Fibroblast of skin of left quadriceps (primary cell): ENCODE data around the gene PPP1CA.

ENCODE experiments used
- DNase-seq, 2 experiments: peaks; one replicate each; pipeline ENCODE4 v3.0.0-alpha.2; 2013; ENCODE audit warnings: low read depth in 2 of 2

Gene PPP1CA

DNA sequence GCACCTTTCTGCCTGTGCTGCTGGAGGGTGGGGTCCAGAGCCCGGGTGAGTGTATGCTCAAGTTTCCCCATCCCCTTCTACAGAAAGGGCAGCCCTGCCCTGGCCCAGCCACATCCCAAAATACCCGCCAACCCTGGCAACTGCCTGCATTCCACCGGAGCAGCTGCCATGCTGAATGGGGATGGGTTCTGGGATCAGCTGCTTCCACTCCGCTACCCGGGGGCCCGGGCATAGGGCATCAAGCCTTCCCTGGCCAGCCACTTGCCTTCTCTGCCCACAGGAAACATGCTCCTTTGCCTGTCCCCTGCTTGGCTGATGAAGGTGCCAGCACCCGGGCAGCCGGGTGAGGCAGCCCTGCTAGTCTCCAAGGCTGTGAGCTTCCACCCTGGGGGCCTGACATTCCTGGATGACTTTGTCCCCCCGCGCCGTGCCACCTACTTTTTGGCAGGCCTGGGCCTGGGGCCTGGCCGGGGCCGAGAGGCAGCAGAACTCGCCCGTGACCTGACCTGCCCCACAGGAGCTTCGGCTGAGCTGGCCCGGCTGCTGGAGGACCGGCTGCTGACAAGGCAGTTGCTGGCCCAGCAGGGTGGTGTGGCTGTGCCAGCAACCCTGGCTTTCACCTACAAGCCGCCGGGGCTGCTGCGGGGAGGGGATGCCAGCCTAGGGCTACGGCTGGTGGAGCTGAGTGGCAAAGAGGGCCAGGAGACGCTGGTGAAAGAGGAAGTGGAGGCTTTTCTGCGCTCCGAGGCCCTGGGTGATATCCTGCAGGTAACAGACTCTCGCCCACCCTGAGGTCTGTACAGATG lies 17.0 kb upstream of the PPP1CA start:
- no peak for DNase-seq

DNA sequence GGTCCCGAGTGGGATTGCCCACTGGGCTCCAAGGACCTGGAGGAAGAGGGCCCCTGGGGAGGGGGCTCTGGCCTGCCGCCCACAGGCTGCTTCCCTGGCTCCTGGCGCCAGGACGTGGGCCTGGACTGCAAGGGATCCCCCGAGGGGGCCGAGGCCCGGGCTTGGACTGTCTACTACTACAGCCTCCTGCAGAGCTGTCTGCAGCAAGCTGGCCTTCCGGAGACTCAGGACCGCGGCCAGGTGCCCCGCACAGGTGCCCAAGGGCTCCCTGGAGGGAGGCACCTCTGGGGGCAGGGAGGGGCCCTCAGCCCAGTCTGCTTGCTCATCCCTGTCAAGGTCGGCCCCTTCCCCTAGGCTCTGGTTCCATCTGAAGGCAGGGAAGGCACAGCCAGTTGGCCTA lies 15.8 kb upstream of the PPP1CA start:
- no peak for DNase-seq

DNA sequence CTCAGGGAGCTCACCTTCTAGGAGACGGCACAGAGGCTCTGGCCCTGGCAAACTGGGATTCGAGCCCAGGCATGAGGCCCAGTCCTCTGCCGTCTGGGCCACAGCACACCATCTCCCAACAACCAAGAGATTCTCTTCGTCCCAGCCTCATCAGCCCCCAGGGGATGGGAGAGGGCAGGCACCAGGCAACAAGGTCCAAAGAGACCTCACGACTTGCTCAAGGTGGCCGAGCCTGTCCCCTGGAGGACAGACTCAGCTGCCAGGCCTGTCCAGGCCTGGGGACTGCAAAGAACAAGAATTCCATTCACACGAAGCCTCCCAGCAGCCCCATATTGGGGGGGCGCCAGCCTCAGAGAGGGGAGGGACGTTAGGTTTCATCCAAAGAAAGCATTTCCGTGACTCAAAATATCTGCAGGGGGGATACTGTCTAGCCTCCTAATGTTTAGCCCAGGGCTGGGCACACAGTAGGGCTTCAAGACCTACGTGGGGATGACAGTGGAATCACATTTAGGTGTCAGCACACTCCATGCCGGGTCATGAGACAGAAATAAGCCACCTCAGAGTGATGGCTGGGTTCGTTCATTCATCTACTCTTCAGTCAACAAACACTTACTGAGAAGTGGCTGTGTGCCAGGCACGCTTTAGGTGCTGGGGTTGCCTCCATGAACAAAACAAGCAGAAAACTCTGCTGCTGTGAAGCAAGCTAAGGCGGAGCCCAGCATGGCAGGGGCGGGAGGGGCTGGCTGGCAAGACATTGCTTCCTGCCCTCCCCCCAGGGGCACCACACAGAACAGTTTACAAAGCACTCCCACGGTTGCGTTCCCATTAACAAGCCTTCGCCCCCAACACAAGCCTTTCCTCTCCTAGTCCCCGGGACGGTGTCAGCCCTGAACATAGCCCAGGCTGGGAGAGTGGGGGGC lies 15.0 kb upstream of the PPP1CA start:
- DNase-seq: no peak

- no peak for DNase-seq
Observed at GRCh38 chr11:67415501-67416304, 14.0 kb upstream of the PPP1CA start, which contains the start of gene CARNS1. Gene CARNS1 (plus strand): TSS chr11:67415678. CDS start chr11:67416200, 522 bp downstream.

DNA sequence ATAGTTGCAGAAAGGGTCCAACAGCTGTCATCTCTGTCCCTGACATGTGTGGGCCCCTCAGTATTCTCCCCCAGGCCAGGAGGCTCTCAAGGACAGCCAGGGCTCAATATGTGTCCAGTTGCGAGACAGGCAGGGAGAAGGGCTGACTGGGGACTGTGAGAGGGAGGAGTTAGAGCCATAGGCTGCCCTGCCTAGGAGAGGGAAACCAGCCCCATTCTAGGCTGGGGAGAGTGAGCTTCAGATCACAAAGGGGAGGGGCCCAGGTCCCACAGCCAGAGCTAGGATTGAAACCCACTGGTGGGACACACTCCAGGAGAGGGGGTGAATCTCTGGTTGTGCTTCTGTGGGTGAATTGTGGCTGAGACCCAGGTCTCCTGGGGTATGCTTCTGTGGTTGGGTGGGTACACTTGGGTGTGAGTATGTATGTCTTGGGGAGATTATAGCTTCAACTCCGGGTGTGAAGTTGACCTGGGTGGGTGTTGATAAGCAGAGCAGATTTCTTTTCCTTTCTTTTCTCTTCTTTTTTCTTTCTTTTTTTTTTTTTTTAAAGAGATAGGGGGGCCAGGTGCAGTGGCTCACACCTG lies 11.7 kb upstream of the PPP1CA start:
- no peak for DNase-seq

- no peak for DNase-seq
Observed at GRCh38 chr11:67412495-67413179, 11.0 kb upstream of the PPP1CA start.

GRCh38 chr11:67411785-67412152 lies 10.1 kb upstream of the PPP1CA start:
- DNase-seq: no peak

DNA sequence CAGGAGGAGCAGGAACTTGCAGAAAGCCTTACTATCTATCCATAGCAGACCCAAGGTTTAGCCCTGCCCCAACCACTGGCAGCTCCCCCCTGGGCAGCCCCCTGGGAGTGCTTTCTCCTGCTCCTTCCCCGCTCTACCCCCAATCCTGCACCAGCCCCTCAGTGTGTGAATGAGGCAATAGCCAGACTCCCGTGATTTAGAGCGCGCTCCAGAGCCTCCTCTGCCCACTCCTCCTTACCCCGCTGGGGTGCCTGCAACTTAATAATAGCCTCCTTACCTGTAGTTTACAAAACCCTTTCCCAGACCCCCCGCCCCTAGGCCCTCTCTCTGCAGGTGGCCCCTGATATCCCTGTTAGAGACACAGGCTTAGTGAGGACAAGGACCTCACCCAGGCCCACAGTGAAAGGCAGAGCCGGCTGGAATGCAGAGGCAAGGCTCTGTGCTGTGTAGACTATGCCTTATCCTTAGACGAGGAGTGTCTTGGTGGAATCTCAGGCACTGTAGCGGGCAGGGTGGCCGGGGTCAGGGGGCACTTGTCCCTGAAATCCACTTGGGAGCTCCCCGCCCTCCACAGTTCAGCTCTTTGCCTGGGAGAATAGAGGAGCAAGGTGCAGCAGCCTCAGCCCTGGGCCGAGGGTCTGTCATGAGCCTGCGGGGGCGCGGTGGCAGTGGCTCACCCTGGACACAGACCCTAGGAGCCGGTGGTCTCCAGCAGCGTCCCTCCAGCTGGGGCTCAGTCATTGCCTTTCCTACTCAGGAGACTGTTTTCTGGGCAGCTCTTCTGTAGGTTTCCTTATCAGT lies 9.5 kb upstream of the PPP1CA start:
- no peak for DNase-seq

GRCh38 chr11:67410369-67410831 lies 8.7 kb upstream of the PPP1CA start:
- DNase-seq: no peak

DNA sequence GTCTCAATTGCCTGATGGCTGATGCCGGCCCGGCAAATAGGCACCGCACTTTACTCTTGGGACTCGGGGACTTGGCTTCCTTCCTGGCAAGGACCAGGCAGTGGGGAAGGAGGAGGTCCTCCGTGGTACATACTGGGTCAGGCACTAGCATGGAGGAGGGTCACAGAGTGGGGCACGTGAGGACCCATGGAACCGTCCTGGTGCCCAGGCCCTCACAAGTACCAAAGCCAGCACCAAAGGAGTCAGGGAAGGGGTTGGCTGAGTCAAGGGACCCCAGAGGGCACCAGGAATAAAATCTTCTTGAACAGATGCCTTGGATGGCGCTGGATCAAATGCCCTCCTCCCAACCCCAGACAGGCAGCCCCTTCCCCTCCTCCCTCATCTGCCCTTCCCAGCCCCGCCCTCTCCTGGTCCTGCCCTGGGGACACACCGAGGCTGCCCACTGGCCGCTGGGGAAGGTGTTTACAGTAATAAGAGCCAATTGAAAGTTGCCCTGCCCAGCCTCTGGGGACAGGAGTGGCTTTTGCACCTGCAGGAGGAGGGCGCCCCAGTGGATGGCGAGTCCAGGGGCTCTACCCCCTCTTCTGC lies 8.2 kb upstream of the PPP1CA start:
- no peak for DNase-seq

GRCh38 chr11:67409261-67409666 lies 7.6 kb upstream of the PPP1CA start:
- DNase-seq: no peak

DNA sequence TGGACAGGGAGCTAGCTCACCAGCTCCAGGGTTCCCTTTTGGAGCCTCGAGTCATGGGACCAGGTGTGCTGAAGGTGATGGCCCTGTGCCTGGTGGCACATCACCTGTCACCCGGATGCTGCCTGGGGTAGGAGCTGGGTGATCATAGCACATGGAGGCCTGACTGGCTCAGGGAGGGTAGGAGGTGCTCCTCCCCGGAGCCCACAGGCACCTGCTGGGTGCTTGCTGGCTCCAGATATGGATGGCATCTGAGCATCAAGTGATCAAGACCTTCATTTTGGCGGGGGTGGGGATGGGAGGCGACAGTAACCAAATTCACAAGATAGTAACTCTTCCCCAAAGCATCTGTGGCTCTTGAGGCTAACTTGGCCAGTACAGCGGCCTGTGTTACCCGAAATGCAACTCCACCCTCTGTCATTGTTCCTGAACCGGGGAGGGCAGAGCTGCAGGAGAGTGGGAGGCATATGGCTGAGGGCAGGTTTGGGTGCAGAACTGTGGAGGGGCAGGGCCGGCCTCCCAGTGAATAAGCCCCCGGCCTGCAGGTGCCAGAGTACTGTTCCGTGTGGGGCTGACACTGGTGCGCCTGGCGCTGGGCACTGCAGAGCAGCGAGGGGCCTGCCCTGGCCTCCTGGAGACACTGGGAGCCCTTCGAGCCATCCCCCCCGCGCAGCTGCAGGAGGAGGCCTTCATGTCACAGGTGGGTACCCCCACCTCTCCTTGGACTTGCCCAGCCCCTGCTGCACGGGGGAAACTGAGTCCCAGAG lies 7.0 kb upstream of the PPP1CA start:
- no peak for DNase-seq

DNA sequence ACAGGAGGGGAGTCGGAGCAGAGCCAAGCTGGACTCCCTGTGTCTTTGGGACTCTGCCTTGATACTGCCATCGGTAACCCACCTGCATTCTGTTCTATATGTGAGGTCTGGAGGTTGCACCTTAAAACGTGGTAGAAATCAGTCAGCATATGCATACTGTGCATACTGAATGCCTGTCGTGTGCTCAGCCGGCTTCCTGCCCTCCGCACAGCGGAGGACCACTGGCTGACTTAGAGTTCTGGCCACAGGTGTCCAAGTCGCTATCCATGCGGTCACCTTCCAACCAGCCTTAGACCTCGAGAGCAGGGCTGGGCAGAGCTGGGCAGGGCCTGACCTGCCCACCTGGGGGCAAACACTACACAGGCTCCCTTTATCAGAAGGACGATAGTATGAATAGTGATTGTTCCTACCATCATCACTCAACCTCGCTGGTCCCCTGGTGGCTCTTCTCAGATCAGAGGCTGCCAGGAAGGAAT lies 6.1 kb upstream of the PPP1CA start:
- no peak for DNase-seq

GRCh38 chr11:67406969-67407687 lies 5.5 kb upstream of the PPP1CA start:
- no peak for DNase-seq

DNA sequence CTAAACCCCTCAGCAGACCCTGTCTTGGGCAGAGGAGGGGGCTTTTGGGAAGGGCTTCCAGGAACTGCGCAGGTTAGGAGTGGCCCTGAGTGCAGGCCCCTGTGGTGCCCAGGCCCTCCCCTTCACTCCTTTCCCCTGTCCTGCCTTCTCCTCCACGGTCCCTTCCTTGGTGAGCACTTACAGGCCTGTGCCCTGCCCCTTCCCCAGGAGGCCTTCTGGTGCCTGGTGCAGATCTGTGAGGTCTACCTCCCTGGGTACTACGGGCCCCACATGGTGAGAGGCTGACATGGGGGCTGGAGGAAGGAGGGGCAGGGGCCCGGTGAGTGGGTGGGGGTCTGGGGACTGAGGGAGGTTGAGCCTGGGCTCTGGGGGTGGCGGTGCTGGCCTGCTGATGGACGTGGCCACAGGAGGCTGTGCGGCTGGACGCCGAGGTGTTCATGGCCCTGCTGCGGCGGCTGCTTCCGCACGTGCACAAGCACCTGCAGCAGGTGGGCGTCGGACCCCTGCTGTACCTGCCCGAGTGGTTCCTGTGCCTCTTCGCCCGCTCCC lies 4.8 kb upstream of the PPP1CA start:
- DNase-seq: no peak

- DNase-seq: no peak
Observed at GRCh38 chr11:67405688-67406339, 4.2 kb upstream of the PPP1CA start.

DNA sequence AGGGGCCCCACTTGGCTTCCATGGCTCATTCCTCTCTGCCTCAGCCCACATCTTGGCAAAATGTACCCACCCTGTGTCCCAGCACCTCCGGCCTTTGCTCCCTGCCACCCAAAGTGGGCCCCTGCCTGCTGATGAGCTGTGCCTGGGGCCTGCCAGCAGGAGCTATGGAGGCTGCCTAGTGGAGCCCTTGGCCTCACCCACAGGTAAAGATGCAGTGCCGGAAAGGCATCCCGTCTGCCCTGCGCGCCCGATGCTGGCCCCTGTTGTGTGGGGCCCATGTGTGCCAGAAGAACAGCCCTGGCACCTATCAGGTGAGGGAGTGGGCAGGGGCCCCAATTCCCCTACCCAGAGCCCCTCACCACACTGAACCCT lies 3.5 kb upstream of the PPP1CA start:
- DNase-seq: no peak
